ENCODE data around the gene KHDC1L.

- TF ChIP-seq CTCF (IDR thresholded peaks at IDR 0.05; ENCODE audit: low read depth, low read length, missing input control) (no peak), REST (IDR thresholded peaks at IDR 0.05) (no peak), MAX (IDR thresholded peaks at IDR 0.05) (no peak), RAD21 (IDR thresholded peaks at IDR 0.05) (no peak), EGR1 (IDR thresholded peaks at IDR 0.05; ENCODE audit: low read depth in 2 of 2) (no peak), JUND (IDR thresholded peaks at IDR 0.05) (no peak)
Measured at GRCh38 chr6:73262671-73263569, 37.6 kb upstream of the KHDC1L start, which contains the start of gene KHDC1.

Data from liver (tissue), 3 donors.